Endothelial cell of umbilical vein (primary cell): ENCODE results near the gene MARK4. TPM values are rescaled to one million over a fixed set of nuclear protein-coding genes. Genes with fewer than 3 reads are reported as not detected.

Experiments used
- BruUV-seq: library from RNA; stranded (reverse); fragments of 400-500 nt; replicated peaks from 2 replicates; lab custom pipeline; 2021; lab: Mats Ljungman, UMichigan
- CTCF ChIA-PET: fragments of 300-600, 350-600 bp; sonication (Branson Sonifier 250); formaldehyde crosslinking; loops from one replicate; lab custom pipeline; 2021; ENCODE audit warnings: antibody characterized with exemption, inconsistent platforms; lab: Charles Lee
- POLR2A ChIA-PET: fragments of 300-600, 350-600 bp; sonication (Branson Sonifier 250); formaldehyde crosslinking; loops from one replicate; lab custom pipeline; 2021; ENCODE audit warnings: antibody characterized with exemption, inconsistent platforms; lab: Charles Lee
- DNase-seq: peaks from one replicate; pipeline ENCODE4 v3.0.0-alpha.2; 2011; ENCODE audit warnings: low read depth, low spot score
- FAIRE-seq: peaks from 2 replicates; lab custom pipeline; 2011; peaks lifted over from hg19 to GRCh38; lab: Jason Lieb, UNC
- H2AFZ ChIP-seq: 2 replicates; pipeline ENCODE4 v1.6.0; 2012; ENCODE audit warnings: low read depth, low read length, control low read depth, inconsistent platforms
- H3K27ac ChIP-seq: 2 replicates; pipeline ENCODE4 v1.5.1; 2011; ENCODE audit warnings: low read depth, mild to moderate bottlenecking, control low read depth, low read length, moderate library complexity; ENCODE audit not compliant: insufficient read depth
- H3K27me3 ChIP-seq, 2 experiments: 2 replicates each; pipeline versions ENCODE4 v1.6.0 to v1.6.1; 2011; ENCODE audit warnings: low read length in 2 of 2, mixed read lengths in 1 of 2; ENCODE audit not compliant: control insufficient read depth in 2 of 2, insufficient read depth in 2 of 2
- H3K36me3 ChIP-seq, 2 experiments: 2 replicates in 1 of 2; 3 replicates in 1 of 2; pipeline ENCODE4 v1.5.1; 2011; ENCODE audit warnings: low read length in 2 of 2, mild to moderate bottlenecking in 1 of 2, moderate library complexity in 1 of 2; ENCODE audit not compliant: control insufficient read depth in 2 of 2, insufficient read depth in 2 of 2; ENCODE audit errors: extremely low read depth in 1 of 2
- H3K4me1 ChIP-seq: 3 replicates; pipeline ENCODE4 v1.5.1; 2011; ENCODE audit warnings: mild to moderate bottlenecking, low read length; ENCODE audit not compliant: control insufficient read depth, insufficient read depth; ENCODE audit errors: extremely low read depth
- H3K4me2 ChIP-seq: 2 replicates; pipeline ENCODE4 v1.6.1; 2011; ENCODE audit warnings: low read length, control low read depth, mixed read lengths; ENCODE audit not compliant: insufficient read depth
- H3K4me3 ChIP-seq, 3 experiments: fragments of 200-600 bp in 1 of 3; sonication (generic), shearing (Covaris generic) in 1 of 3; replicated peaks in 1 of 3; 2 replicates each; pipeline ENCODE4 v1.5.1; 2011 to 2016; ENCODE audit warnings: control low read depth in 3 of 3, low read length in 3 of 3, mild to moderate bottlenecking in 2 of 3, inconsistent platforms in 1 of 3, low read depth in 1 of 3, moderate library complexity in 1 of 3; ENCODE audit not compliant: insufficient read depth in 1 of 3
- H3K79me2 ChIP-seq: 2 replicates; pipeline ENCODE4 v1.6.0; 2012; ENCODE audit warnings: low read length, inconsistent platforms; ENCODE audit not compliant: control insufficient read depth, insufficient read depth
- H3K9ac ChIP-seq: replicated peaks from 2 replicates; pipeline ENCODE3; 2011; ENCODE audit warnings: low read length, control low read depth; ENCODE audit not compliant: insufficient read depth; ENCODE audit errors: extremely low read depth
- H3K9me1 ChIP-seq: replicated peaks from 3 replicates; pipeline ENCODE4 v1.6.0; 2011; ENCODE audit warnings: mild to moderate bottlenecking, low read length; ENCODE audit not compliant: control insufficient read depth, insufficient read depth; ENCODE audit errors: extremely low read depth
- H3K9me3 ChIP-seq: replicated peaks from 2 replicates; pipeline ENCODE4 v1.5.1; 2012; ENCODE audit warnings: low read length, inconsistent platforms; ENCODE audit not compliant: control insufficient read depth, insufficient read depth
- H4K20me1 ChIP-seq: replicated peaks from 2 replicates; pipeline ENCODE3; 2011; ENCODE audit warnings: mild to moderate bottlenecking, low read length; ENCODE audit not compliant: control insufficient read depth, insufficient read depth; ENCODE audit errors: extremely low read depth
- CTCF ChIP-seq, 2 donors: IDR thresholded peaks; 1 replicate in 1 of 2; 2 replicates in 1 of 2; pipeline ENCODE4 v1.5.1; 2011; ENCODE audit warnings: low read length in 2 of 2, mild to moderate bottlenecking in 2 of 2, moderate library complexity in 2 of 2, control low read depth in 1 of 2, inconsistent platforms in 1 of 2, low read depth in 1 of 2; ENCODE audit not compliant: insufficient read depth in 1 of 2; ENCODE audit errors: extremely low read depth in 1 of 2
- EZH2 ChIP-seq: IDR thresholded peaks from 2 replicates; pipeline ENCODE4 v1.6.1; 2012; ENCODE audit warnings: borderline replicate concordance, low read depth, mild to moderate bottlenecking, moderate library complexity, low read length, inconsistent platforms; ENCODE audit not compliant: severe bottlenecking
- FOS ChIP-seq: IDR thresholded peaks from 2 replicates; pipeline ENCODE4 v1.6.1; 2011; ENCODE audit warnings: mild to moderate bottlenecking, low read length, moderate library complexity, borderline replicate concordance; ENCODE audit not compliant: insufficient read depth
- GATA2 ChIP-seq: IDR thresholded peaks from 2 replicates; pipeline ENCODE4 v1.7.0; 2011; ENCODE audit warnings: low read depth, mild to moderate bottlenecking, moderate library complexity, mixed read lengths, low read length; ENCODE audit not compliant: insufficient read length, insufficient read depth
- JUN ChIP-seq: IDR thresholded peaks from 2 replicates; pipeline ENCODE4 v1.6.1; 2011; ENCODE audit warnings: borderline replicate concordance, low read depth; ENCODE audit not compliant: insufficient read length, insufficient read depth
- MAX ChIP-seq: IDR thresholded peaks from 2 replicates; pipeline ENCODE4 v1.6.1; 2011; ENCODE audit not compliant: insufficient read depth, insufficient read length
- MYC ChIP-seq: IDR thresholded peaks from one replicate; pipeline ENCODE4 v1.6.1; 2011; ENCODE audit warnings: mild to moderate bottlenecking, low read depth, low read length
- POLR2A ChIP-seq: IDR thresholded peaks from 2 replicates; pipeline ENCODE4 v1.6.1; 2012; ENCODE audit warnings: low read depth, mild to moderate bottlenecking, control low read depth, low read length
- POLR2AphosphoS5 ChIP-seq: IDR thresholded peaks from 2 replicates; pipeline ENCODE4 v1.6.1; 2012; ENCODE audit warnings: low read depth, mild to moderate bottlenecking, control low read depth, low read length, moderate library complexity; ENCODE audit not compliant: insufficient read depth
- dilution Hi-C: fragments of 300-500 bp; cut with MboI; formaldehyde crosslinking; loops from one replicate; pipeline ENCODE4 v1.15.0; 2019; ENCODE audit warnings: low sequenced_read_pairs; ENCODE audit not compliant: extremely low pct_ligation_motif_present
- intact Hi-C: fragments of 100-400 bp; cut with micrococcal nuclease; formaldehyde crosslinking; loops from one replicate; pipeline ENCODE4 v1.10.0; 2022
- polyA plus RNA-seq, 4 experiments: library from polyadenylated mRNA; depleted of rRNA in 3 of 4; stranded (reverse) in 3 of 4; unstranded in 1 of 4; fragments of >200 nt; gene quantifications; 2 replicates each; pipeline versions ENCODE4 v1.2.1 to v1.2.3, GENCODE V29; 2011 to 2012; ENCODE audit warnings: missing spikeins in 1 of 4
- total RNA-seq: library from RNA; stranded (reverse); gene quantifications from 2 replicates; pipeline ENCODE4 v1.2.3, GENCODE V29; 2021

MARK4 gene
- total and polyA plus RNA-seq, 2 donors (not counting 3 experiments of a cell fraction or from before 2014, with no cell fraction given) = 13.9 to 51.6 TPM

- Histone ChIP-seq H3K27ac (no peak overlapping the region), H3K4me3 (no peak overlapping the region), H2AFZ (no peak overlapping the region), H3K9me1 (no peaks in the 10 kb centered on the region), H3K36me3 (no peaks in the 10 kb centered on the region), H3K9ac (no peak overlapping the region), H3K27me3 (no peaks in the 10 kb centered on the region), H3K79me2 (no peaks in the 10 kb centered on the region), H4K20me1 (no peaks in the 10 kb centered on the region), H3K9me3 (no peaks in the 10 kb centered on the region), H3K4me2 (no peak overlapping the region), H3K4me1 (peaks cover 18% of the 10 kb centered on the region)
- ChIA-PET CTCF (no interaction called here), POLR2A (no interaction called here)
- dilution Hi-C loops (no loop called here), intact Hi-C loops (no loop called here)
- BruUV-seq = no TSS peak
- peak; percentile 55 for FAIRE-seq
- DNase-seq = no peak
- TF ChIP-seq POLR2A = no peak
- TF ChIP-seq GATA2 = no peak
- TF ChIP-seq CTCF (IDR thresholded peaks at IDR 0.05; ENCODE audit: extremely low read depth in 1 of 2, insufficient read depth in 1 of 2, low read depth in 1 of 2, low read length in 2 of 2) = no peak
- no peak for TF ChIP-seq MYC
- TF ChIP-seq JUN = no peak
- no peak for TF ChIP-seq FOS
- no peak for TF ChIP-seq EZH2
- no peak for TF ChIP-seq POLR2AphosphoS5
- no peak for TF ChIP-seq MAX
These were observed 32.6 kb upstream of the MARK4 start for GRCh38 chr19:45218426-45218825.
